Nephron progenitor cell (in vitro differentiated cells): ENCODE results near the gene UROC1.

Experiments
- DNase-seq: peaks from one replicate; pipeline ENCODE4 v3.0.0; 2021
- H3K27ac Mint-ChIP-seq: 2 replicates; pipeline ENCODE4 v1.8.0; 2021; ENCODE audit warnings: mild to moderate bottlenecking, moderate library complexity, mixed read lengths
- H3K27me3 Mint-ChIP-seq: 2 replicates; pipeline ENCODE4 v1.8.0; 2021; ENCODE audit warnings: mild to moderate bottlenecking, low read depth, mixed read lengths; ENCODE audit not compliant: poor library complexity
- H3K36me3 Mint-ChIP-seq: 2 replicates; pipeline ENCODE4 v1.8.0; 2021; ENCODE audit warnings: low read depth, mixed read lengths
- H3K4me1 Mint-ChIP-seq: 2 replicates; pipeline ENCODE4 v1.8.0; 2021; ENCODE audit warnings: mixed read lengths
- H3K4me3 Mint-ChIP-seq: 2 replicates; pipeline ENCODE4 v1.8.0; 2021; ENCODE audit warnings: mild to moderate bottlenecking, moderate library complexity, mixed read lengths
- H3K9me3 Mint-ChIP-seq: 2 replicates; pipeline ENCODE4 v1.8.0; 2021; ENCODE audit warnings: mild to moderate bottlenecking, moderate library complexity, mixed read lengths
- TF ChIP-seq, protein P1 (sequence below): fragments of 200-600 bp; sonication (generic); IDR thresholded peaks from 2 replicates; pipeline ENCODE4 v1.5.0; 2021; ENCODE audit warnings: antibody characterized with exemption

The UROC1 gene

DNA sequence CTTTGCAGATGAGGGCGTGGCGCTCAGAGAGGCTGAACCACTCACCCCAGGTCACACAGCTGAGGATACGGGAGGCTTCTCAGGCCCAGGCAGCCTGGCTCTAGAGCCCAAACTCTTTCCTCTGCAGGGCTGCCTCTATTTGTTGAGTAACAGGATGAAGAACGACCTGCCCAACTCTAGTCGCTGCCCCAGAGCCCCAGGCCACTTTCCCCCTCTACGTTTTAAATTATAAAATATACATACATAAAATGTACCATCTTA is 22.7 kb downstream of the UROC1 start:
- no peaks in the 10 kb centered on the region for H3K36me3 Mint-ChIP-seq
- H3K4me3 Mint-ChIP-seq = no peak overlapping the region
- TF ChIP-seq, protein P1, sequence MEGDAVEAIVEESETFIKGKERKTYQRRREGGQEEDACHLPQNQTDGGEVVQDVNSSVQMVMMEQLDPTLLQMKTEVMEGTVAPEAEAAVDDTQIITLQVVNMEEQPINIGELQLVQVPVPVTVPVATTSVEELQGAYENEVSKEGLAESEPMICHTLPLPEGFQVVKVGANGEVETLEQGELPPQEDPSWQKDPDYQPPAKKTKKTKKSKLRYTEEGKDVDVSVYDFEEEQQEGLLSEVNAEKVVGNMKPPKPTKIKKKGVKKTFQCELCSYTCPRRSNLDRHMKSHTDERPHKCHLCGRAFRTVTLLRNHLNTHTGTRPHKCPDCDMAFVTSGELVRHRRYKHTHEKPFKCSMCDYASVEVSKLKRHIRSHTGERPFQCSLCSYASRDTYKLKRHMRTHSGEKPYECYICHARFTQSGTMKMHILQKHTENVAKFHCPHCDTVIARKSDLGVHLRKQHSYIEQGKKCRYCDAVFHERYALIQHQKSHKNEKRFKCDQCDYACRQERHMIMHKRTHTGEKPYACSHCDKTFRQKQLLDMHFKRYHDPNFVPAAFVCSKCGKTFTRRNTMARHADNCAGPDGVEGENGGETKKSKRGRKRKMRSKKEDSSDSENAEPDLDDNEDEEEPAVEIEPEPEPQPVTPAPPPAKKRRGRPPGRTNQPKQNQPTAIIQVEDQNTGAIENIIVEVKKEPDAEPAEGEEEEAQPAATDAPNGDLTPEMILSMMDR = no peak
- H3K4me1 Mint-ChIP-seq = peaks cover 17% of the 10 kb centered on the region
- H3K27me3 Mint-ChIP-seq = peaks cover 24% of the 10 kb centered on the region
- no peak for DNase-seq
- H3K9me3 Mint-ChIP-seq = no peaks in the 10 kb centered on the region
- H3K27ac Mint-ChIP-seq = no peak overlapping the region

DNA sequence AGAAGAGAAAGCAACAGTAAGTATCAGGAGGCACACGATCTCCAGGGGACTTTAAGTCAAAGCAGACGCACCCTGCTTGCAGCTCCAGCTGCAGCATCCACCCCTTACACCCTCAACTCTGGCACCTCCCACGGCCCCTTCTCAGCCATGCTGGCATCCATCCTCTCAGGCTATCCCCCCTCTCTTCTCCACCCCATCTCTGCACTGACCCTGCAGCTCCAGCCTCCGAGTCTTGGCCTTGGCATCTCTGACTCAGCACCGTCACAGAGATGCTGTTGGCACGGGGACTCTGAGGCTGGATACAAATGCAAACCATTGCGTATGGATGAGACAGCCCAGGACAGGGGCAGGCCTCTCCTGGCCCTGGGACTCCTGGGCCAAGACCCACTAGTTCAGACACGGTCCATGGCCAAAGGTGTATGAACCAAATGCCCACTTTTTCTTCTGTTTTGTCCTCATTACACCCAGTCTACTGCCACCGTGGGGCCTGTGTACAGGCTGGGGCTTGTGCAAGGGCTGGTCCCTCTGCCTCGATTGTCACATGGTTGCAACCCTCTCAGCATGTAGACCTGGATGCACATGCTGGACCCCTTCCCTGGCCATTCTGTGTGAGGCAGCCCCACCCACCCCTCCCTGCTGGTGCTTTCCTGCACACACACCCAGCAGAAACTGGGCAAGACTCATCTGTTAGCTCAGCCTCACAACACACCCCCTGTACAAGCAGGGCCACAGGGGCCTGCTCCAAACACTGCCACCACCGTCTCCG is 23.2 kb downstream of the UROC1 start:
- no peak overlapping the region for H3K4me3 Mint-ChIP-seq
- H3K27me3 Mint-ChIP-seq = peaks cover 24% of the 10 kb centered on the region
- H3K4me1 Mint-ChIP-seq = peaks cover 17% of the 10 kb centered on the region
- DNase-seq = no peak
- H3K9me3 Mint-ChIP-seq = no peaks in the 10 kb centered on the region
- no peak overlapping the region for H3K27ac Mint-ChIP-seq
- TF ChIP-seq, protein P1 = no peak
- H3K36me3 Mint-ChIP-seq = no peaks in the 10 kb centered on the region

DNA sequence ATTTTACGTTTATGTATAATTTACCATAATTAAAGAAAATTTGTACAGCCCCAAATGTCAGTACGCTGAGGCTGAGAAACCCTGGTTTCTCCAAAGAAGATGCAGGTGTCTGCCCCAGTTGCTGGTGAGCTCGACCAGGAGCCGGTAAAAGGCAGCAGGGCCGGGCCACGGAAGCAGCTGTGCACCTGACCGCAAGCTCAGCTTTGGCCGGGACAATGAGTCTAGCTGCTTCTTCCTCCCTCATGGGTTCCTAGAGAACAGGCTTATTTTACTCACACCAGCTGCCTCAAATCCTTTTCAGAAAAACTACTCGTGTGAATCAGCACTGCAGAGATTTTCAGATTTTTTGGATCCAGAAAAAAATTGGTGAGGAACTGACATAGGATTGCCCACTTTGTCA is 23.8 kb downstream of the UROC1 start:
- no peak overlapping the region for H3K4me3 Mint-ChIP-seq
- H3K27me3 Mint-ChIP-seq = peaks cover 24% of the 10 kb centered on the region
- TF ChIP-seq, protein P1 = no peak
- no peaks in the 10 kb centered on the region for H3K9me3 Mint-ChIP-seq
- H3K27ac Mint-ChIP-seq = no peak overlapping the region
- no peaks in the 10 kb centered on the region for H3K36me3 Mint-ChIP-seq
- H3K4me1 Mint-ChIP-seq = peaks cover 14% of the 10 kb centered on the region
- no peak for DNase-seq

DNA sequence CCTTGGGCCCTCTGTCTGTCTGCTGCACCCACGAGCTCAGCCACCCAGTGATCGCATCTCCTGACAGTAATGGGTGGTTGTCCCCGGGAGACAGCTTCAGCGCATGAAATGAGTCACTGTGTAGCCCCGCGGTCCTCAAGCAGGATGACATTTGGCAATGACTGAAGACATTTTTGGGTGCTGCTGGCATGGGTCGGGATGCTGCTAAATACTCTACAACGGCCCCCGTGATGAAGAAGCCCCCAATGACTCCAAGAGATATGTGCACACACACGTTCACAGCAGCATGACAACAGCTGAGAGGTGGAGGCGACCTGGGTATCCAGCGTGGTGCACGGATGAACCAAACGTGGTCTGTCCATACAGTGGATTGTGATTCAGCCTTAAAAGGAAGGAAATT is 24.5 kb downstream of the UROC1 start:
- no peak for DNase-seq
- Mint-ChIP-seq H3K4me3 (no peak overlapping the region), H3K4me1 (peaks cover 12% of the 10 kb centered on the region), H3K27me3 (peaks cover 24% of the 10 kb centered on the region), H3K36me3 (no peaks in the 10 kb centered on the region), H3K9me3 (no peaks in the 10 kb centered on the region), H3K27ac (no peak overlapping the region)
- TF ChIP-seq, protein P1 = no peak

DNA sequence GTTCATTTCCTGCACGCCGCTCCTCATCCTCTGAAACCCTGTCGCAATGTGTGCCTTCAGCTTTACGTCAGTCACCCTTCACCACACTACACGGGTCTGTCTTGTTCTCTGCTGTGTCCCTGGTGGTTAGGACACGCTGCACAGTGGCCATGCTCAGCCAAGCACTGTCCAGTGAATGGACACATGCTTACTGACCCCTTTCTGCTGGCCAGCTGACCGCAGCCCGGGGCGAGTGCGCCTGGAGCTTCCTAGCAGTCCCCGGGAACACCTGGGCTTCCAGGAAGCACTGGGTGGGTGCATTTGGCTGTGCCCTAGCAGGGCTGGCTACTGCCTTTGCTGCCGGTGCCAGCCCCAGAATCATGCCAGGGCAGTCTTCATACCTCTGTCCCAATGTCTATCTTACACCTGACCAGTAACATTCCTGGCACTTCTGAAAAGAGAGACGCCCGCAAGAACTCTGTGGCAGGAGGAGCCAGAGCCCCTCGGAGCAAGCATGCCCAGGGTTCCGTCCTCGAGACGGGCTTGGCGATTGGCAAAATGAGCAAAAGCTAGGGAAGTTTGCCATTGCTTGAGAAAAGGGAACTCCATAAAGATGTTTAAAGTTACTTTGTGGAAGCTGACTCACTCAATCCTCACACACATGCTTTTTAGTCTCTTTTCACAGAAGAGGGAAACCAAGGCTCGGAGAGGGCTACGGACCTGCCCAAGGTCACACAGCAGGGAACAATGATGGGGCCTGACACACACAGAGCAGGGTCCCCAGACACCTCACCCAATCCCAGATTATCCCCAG is 26.2 kb downstream of the UROC1 start:
- H3K27me3 Mint-ChIP-seq = peaks cover 24% of the 10 kb centered on the region
- no peak overlapping the region for H3K27ac Mint-ChIP-seq
- no peaks in the 10 kb centered on the region for H3K9me3 Mint-ChIP-seq
- H3K4me3 Mint-ChIP-seq = no peak overlapping the region
- peaks cover 7% of the 10 kb centered on the region for H3K4me1 Mint-ChIP-seq
- TF ChIP-seq, protein P1 = no peak
- no peaks in the 10 kb centered on the region for H3K36me3 Mint-ChIP-seq
- no peak for DNase-seq
